HG03432 (cell line): ENCODE measurements around the gene NNT.
A peak's percentile ranks its signal among the peaks of the same experiment; 100 is the strongest.
"Not testable (repeated sequence)": the region's sequence is repeated elsewhere in the genome, so short reads cannot be mapped to it uniquely, and the experiment has no call there.

Experiments
- ATAC-seq: cut with Tn5 transposase; IDR thresholded peaks from one replicate; pipeline ENCODE4 v1.9.1; 2021; ENCODE audit warnings: mild to moderate bottlenecking, moderate library complexity; ENCODE audit not compliant: unreplicated experiment

NNT gene

GRCh38 chr5:43602461-43603343 lies at the start of gene NNT:
Gene NNT, plus strand, starts transcription at chr5:43603180. Its CDS starts 6,016 bp downstream, at chr5:43609196.
- ATAC-seq: peak; percentile 80

GRCh38 chr5:43553381-43553780 lies 49.6 kb upstream of the NNT start:
- ATAC-seq: no peak

- ATAC-seq: no peak
Measured at GRCh38 chr5:43554497-43554896, 48.5 kb upstream of the NNT start.

- peak; percentile 34 for ATAC-seq
Measured at GRCh38 chr5:43555895-43556606, 46.9 kb upstream of the NNT start.

GRCh38 chr5:43556607-43556856 lies 46.4 kb upstream of the NNT start:
- ATAC-seq: peak; percentile 91

- ATAC-seq: peak; percentile 80
Measured at GRCh38 chr5:43556857-43557542, 46.0 kb upstream of the NNT start, which contains the start of gene PAIP1. Gene PAIP1, minus strand, starts transcription at chr5:43557077. Its CDS starts 231 bp downstream, at chr5:43556846.

- no peak for ATAC-seq
Measured at GRCh38 chr5:43560128-43560527, 42.9 kb upstream of the NNT start.

- no peak for ATAC-seq
Measured at GRCh38 chr5:43561356-43561755, 41.6 kb upstream of the NNT start.

GRCh38 chr5:43563321-43563720 lies 39.7 kb upstream of the NNT start:
- no peak for ATAC-seq

GRCh38 chr5:43564289-43564850 lies 38.6 kb upstream of the NNT start:
- ATAC-seq: no peak

- no peak for ATAC-seq
Measured at GRCh38 chr5:43565043-43565442, 37.9 kb upstream of the NNT start.

GRCh38 chr5:43567967-43568366 lies 35.0 kb upstream of the NNT start:
- ATAC-seq: no peak

- no peak for ATAC-seq
Measured at GRCh38 chr5:43569236-43569746, 33.7 kb upstream of the NNT start.

- ATAC-seq: no peak
Measured at GRCh38 chr5:43570450-43571158, 32.4 kb upstream of the NNT start.

GRCh38 chr5:43571237-43571636 lies 31.7 kb upstream of the NNT start:
- no peak for ATAC-seq

GRCh38 chr5:43572357-43572756 lies 30.6 kb upstream of the NNT start:
- ATAC-seq: no peak

- no peak for ATAC-seq
Measured at GRCh38 chr5:43573058-43573457, 29.9 kb upstream of the NNT start.

GRCh38 chr5:43580402-43581210 lies 22.4 kb upstream of the NNT start:
- not testable (repeated sequence) for ATAC-seq

GRCh38 chr5:43581398-43581797 lies 21.6 kb upstream of the NNT start:
- peak; percentile 56 for ATAC-seq
